Esophagus squamous epithelium (tissue), 5 donors: ENCODE results near the gene TMEM198. TPM values are rescaled to one million over a fixed set of nuclear protein-coding genes. Genes with fewer than 3 reads are reported as not detected.

ENCODE experiments used
- DNase-seq: peaks from one replicate; lab custom pipeline; 2025; lab: John Stamatoyannopoulos, UW
- H3K27ac ChIP-seq, 4 donors: fragments of 200-600 bp; sonication (generic); one replicate each; pipeline ENCODE4 v1.5.1; 2016 to 2019; ENCODE audit warnings: mild to moderate bottlenecking in 1 of 4
- H3K27me3 ChIP-seq, 4 donors: fragments of 200-600 bp; sonication (generic); 1 replicate in 3 of 4; 2 replicates in 1 of 4; pipeline versions ENCODE4 v1.5.1 to v1.6.0; 2017 to 2021; ENCODE audit warnings: antibody characterized with exemption in 1 of 4
- H3K36me3 ChIP-seq, 3 donors: fragments of 200-600 bp; sonication (generic); one replicate each; pipeline ENCODE4 v1.5.1; 2016 to 2019
- H3K4me1 ChIP-seq, 3 donors: fragments of 200-600 bp; sonication (generic); one replicate each; pipeline ENCODE4 v1.5.1; 2017 to 2019
- H3K4me3 ChIP-seq, 4 donors: fragments of 200-600 bp; sonication (generic); 1 replicate in 3 of 4; 2 replicates in 1 of 4; pipeline ENCODE4 v1.5.1; 2016 to 2019; ENCODE audit warnings: mild to moderate bottlenecking in 2 of 4, moderate library complexity in 1 of 4
- H3K9me3 ChIP-seq, 3 donors: fragments of 200-600 bp; sonication (generic); one replicate each; pipeline ENCODE4 v1.5.1; 2016 to 2019
- CTCF ChIP-seq, 6 experiments: fragments of 450-650 bp in 4 of 6; fragments of 200-600 bp in 2 of 6; sonication (generic) in 2 of 6; IDR thresholded peaks; one replicate each; pipeline ENCODE4 v1.5.1; 2016 to 2019; ENCODE audit warnings: antibody characterized with exemption in 6 of 6, mild to moderate bottlenecking in 4 of 6, moderate library complexity in 4 of 6
- POLR2A ChIP-seq, 4 donors: fragments of 450-650 bp; IDR thresholded peaks; one replicate each; pipeline ENCODE4 v1.6.1; 2017; ENCODE audit warnings: antibody characterized with exemption in 4 of 4, mild to moderate bottlenecking in 4 of 4, moderate library complexity in 3 of 4
- WGBS, 2 donors: methylation state at CpG; one replicate each; pipeline ENCODE4 v1.1.5; 2018; 5-methylcytosine and 5-hydroxymethylcytosine counted together
- intact Hi-C: fragments of 100-400 bp; cut with DNase I; formaldehyde crosslinking; loops from one replicate; pipeline ENCODE4 v1.15.0; 2022
- total RNA-seq, 4 donors: library from RNA; depleted of rRNA; stranded (reverse); fragments of >200 nt; gene quantifications; one replicate each; pipeline ENCODE4 v1.1.0, GENCODE V29; 2016
- donor health status: DM: yes; HTN: yes; CAD: no.

The TMEM198 gene
- total RNA-seq, 4 donors from 2014 or later, result 0.62 to 0.87 (median 0.78) TPM

DNA sequence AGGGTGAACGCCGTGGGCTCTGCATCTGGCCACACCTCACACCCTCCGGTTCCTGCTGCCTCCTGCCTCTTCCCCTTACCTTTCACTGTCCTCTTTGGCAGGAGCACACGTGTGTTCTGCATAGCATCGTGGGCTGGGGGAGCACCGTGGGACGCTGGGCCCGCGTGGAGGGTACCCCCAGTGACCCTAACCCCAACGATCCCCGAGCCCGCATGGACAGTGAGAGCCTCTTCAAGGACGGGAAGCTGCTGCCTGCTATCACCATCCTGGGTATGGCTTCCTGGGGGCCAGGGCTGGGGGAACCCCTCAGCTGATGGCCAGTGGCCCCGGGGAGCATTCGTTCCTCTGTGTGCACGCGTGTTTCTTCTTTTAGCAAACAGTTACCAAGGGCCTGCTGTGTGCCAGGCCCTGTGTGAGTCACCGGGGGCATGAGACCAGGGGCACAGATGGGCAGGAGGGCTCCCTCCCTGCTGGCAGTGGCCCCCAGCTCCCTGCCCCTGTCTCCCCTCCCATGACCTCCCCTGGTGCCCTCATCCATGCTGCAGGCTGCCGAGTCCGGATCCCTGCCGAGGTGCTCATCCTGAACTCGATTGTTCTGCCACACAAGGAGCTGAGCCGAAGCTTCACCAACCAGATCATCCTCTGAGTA, 37.6 kb upstream of the TMEM198 start:
- 78 to 80% methylated on average over 3 to 4 of the region's 23 CpGs for WGBS, 2 donors

GRCh38 chr2:219506802-219507526, 36.9 kb upstream of the TMEM198 start:
- Histone ChIP-seq H3K9me3 (no peaks in the 10 kb centered on the region), H3K27ac (no peak overlapping the region), H3K4me1 (peaks cover 13 to 29% (median 14%) of the 10 kb centered on the region in 3 donors), H3K4me3 (no peak overlapping the region), H3K27me3 (peaks cover 0 to 40% (median 5%) of the 10 kb centered on the region in 4 donors), H3K36me3 (peaks cover 0 to 52% (median 0%) of the 10 kb centered on the region in 3 donors)
- TF ChIP-seq CTCF (IDR thresholded peaks at IDR 0.05), result no peak
- no peak for TF ChIP-seq POLR2A (IDR thresholded peaks at IDR 0.05)
- intact Hi-C loops, result no loop called here
- 50 to 60% methylated on average over 1 to 2 of the region's 17 CpGs for WGBS, 2 donors
- DNase-seq, result no peak

More for the DNA sequence above, 37.6 kb upstream of the TMEM198 start:
- DNase-seq, result no peak
- TF ChIP-seq POLR2A (IDR thresholded peaks at IDR 0.05) (no peak), CTCF (IDR thresholded peaks at IDR 0.05) (no peak)
- Histone ChIP-seq H3K27ac (no peak overlapping the region), H3K4me1 (peaks cover 13 to 29% (median 14%) of the 10 kb centered on the region in 3 donors), H3K9me3 (no peaks in the 10 kb centered on the region), H3K4me3 (no peak overlapping the region), H3K36me3 (peaks cover 0 to 59% (median 0%) of the 10 kb centered on the region in 3 donors), H3K27me3 (peaks cover 0 to 33% (median 5%) of the 10 kb centered on the region in 4 donors)
- intact Hi-C loops, result no loop called here

- Histone ChIP-seq H3K4me1 (peaks cover 13 to 30% (median 14%) of the 10 kb centered on the region in 3 donors), H3K27me3 (peaks cover 0 to 49% (median 9%) of the 10 kb centered on the region in 4 donors), H3K27ac (no peak overlapping the region), H3K9me3 (no peaks in the 10 kb centered on the region), H3K4me3 (no peak overlapping the region), H3K36me3 (peaks cover 0 to 44% (median 0%) of the 10 kb centered on the region in 3 donors)
- WGBS, 2 donors, result 47 to 78% methylated on average over 4 to 7 of the region's 8 CpGs
- DNase-seq, result no peak
- TF ChIP-seq CTCF (IDR thresholded peaks at IDR 0.05) (no peak), POLR2A (IDR thresholded peaks at IDR 0.05) (no peak)
- intact Hi-C loops, result no loop called here
Observed at GRCh38 chr2:219507581-219508443, 36.0 kb upstream of the TMEM198 start.

DNA sequence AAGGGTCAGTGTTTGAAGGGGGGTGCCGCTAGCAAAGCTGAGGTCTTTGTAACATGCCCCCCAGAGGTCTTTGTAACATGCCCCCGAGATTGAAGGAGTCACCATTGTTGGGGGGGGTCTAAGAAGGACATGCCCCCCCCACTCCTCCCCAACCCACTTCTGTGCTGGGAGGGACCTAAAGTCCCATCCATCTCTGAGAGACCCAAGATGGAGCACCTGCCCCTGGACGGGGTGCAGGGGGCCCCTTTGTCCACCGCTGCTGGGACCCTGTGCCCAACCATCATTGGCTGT, 35.4 kb upstream of the TMEM198 start:
- Histone ChIP-seq H3K36me3 (peaks cover 0 to 38% (median 0%) of the 10 kb centered on the region in 3 donors), H3K9me3 (no peaks in the 10 kb centered on the region), H3K27ac (no peak overlapping the region), H3K4me3 (no peak overlapping the region), H3K27me3 (peaks cover 0 to 54% (median 11%) of the 10 kb centered on the region in 4 donors), H3K4me1 (peaks cover 13 to 36% (median 14%) of the 10 kb centered on the region in 3 donors)
- intact Hi-C loops, result no loop called here
- no peak for DNase-seq
- TF ChIP-seq POLR2A (IDR thresholded peaks at IDR 0.05), result no peak
- no peak for TF ChIP-seq CTCF (IDR thresholded peaks at IDR 0.05)
- 72 to 88% methylated on average over 1 to 2 of the region's 4 CpGs for WGBS, 2 donors
